ENCODE data around the gene DCHS2. TPM values are rescaled to one million over a fixed set of nuclear protein-coding genes. Genes with fewer than 3 reads are reported as not detected.

The DCHS2 gene
- total and polyA plus RNA-seq, 2 experiments from 2014 or later = 0.21 to 7.6 TPM

- no peak for TF ChIP-seq STAT1 (IDR thresholded peaks at IDR 0.05; ENCODE audit: unreplicated experiment)
- no peak for TF ChIP-seq ETS1 (IDR thresholded peaks at IDR 0.05)
Measured at GRCh38 chr4:154407443-154407842, 84.2 kb downstream of the DCHS2 start (continued).

GRCh38 chr4:154406018-154406795, 85.4 kb downstream of the DCHS2 start:
- no peak overlapping the region for H3K4me3 ChIP-seq
- H3K4me1 ChIP-seq (ENCODE audit: insufficient read depth) = no peaks in the 10 kb centered on the region
- Mint-ChIP-seq H3K27ac (no peak overlapping the region), H3K27me3 (ENCODE audit: insufficient read depth, low read depth, poor library complexity) (no peaks in the 10 kb centered on the region), H3K4me1 (peaks cover 4% of the 10 kb centered on the region; the same call in 1 of the 3 replicates), H3K36me3 (ENCODE audit: low read depth) (no peaks in the 10 kb centered on the region), H3K4me3 (no peak overlapping the region), H3K9me3 (no peaks in the 10 kb centered on the region)
- H3K79me2 ChIP-seq (replicated peaks; ENCODE audit: insufficient read depth) = no peaks in the 10 kb centered on the region
- no peaks in the 10 kb centered on the region for H4K20me1 ChIP-seq (replicated peaks; ENCODE audit: insufficient read depth)
- H3K9me2 ChIP-seq (ENCODE audit: insufficient read depth) = no peaks in the 10 kb centered on the region
- H3K36me3 ChIP-seq (ENCODE audit: insufficient read depth) = no peaks in the 10 kb centered on the region
- no peaks in the 10 kb centered on the region for H3F3A ChIP-seq (replicated peaks; ENCODE audit: low read depth)
- DNase-seq (ENCODE audit: low spot score) (no peak), ATAC-seq (no peak)
- H3K4me2 ChIP-seq = no peak overlapping the region
- no peak overlapping the region for H2AFZ ChIP-seq
- no peak overlapping the region for H3K27ac ChIP-seq (ENCODE audit: low read depth)
- no peaks in the 10 kb centered on the region for H3K27me3 ChIP-seq (ENCODE audit: insufficient read depth)
- no peak for TF ChIP-seq REST (IDR thresholded peaks at IDR 0.05; ENCODE audit: unreplicated experiment)
- no peak for TF ChIP-seq EZH2phosphoT487 (IDR thresholded peaks at IDR 0.05; ENCODE audit: unreplicated experiment)
- no peak for TF ChIP-seq ZNF331 (CRISPR knock-in tag; IDR thresholded peaks at IDR 0.05; ENCODE audit: low read depth)
- TF ChIP-seq ETS1 (IDR thresholded peaks at IDR 0.05) = no peak
- TF ChIP-seq ZNF462 (CRISPR knock-in tag; IDR thresholded peaks at IDR 0.05) = no peak
- no peak for TF ChIP-seq NANOG (IDR thresholded peaks at IDR 0.05; ENCODE audit: borderline replicate concordance)
- no peak for TF ChIP-seq ZNF114 (CRISPR knock-in tag; IDR thresholded peaks at IDR 0.05)
- TF ChIP-seq POLR2AphosphoS5 (IDR thresholded peaks at IDR 0.05; ENCODE audit: low read depth) = no peak
- no peak for TF ChIP-seq JUNB (IDR thresholded peaks at IDR 0.05; ENCODE audit: unreplicated experiment)
- TF ChIP-seq EZH2 (IDR thresholded peaks at IDR 0.05; ENCODE audit: low read depth, unreplicated experiment) = no peak
- no peak for TF ChIP-seq STAT1 (IDR thresholded peaks at IDR 0.05; ENCODE audit: unreplicated experiment)

All from GM23338 (cell line).